Measurements from ENCODE around the gene SHISA6. TPM values are rescaled to one million over a fixed set of nuclear protein-coding genes. Genes with fewer than 3 reads are reported as not detected.

The SHISA6 gene
- polyA plus RNA-seq, 1 donor (not counting 4 experiments of a cell fraction or from before 2014, with no cell fraction given) = 2.2 TPM

DNA sequence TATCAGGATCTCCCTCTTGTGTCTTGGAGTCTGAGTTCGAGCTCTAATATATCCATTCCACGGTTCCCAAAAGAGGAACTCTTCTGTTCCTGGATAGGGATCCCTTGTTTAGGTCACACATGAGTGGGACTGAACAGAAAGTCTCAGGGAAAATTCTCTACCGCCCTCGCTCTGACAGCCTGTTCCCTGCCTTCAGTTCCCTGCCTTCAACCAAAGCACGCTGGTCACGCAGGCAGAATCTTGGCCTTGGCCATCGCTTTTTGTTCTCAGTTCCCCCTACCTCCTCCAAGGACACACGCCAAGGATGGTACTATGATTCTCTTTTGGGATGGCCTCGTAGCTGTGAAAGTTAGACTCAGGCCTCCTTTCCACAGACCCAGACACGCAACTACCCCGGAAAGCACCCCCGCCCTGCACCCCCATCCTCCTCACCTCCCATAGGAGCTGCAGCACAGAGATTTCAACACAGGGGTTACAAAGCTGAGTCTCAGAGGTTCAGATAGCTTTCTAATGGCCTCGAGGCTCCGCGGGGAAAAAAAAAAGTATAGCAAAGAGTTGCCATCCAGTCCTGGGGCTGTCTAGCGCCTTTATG is 1.5 kb upstream of the SHISA6 start:
- Histone ChIP-seq H3K36me3 (ENCODE audit: control insufficient read depth in 2 of 2, extremely low read depth in 1 of 2, insufficient read depth in 2 of 2, low read length in 2 of 2) (no peaks in the 10 kb centered on the region), H3K9me1 (ENCODE audit: control insufficient read depth, extremely low read depth, insufficient read depth, low read length) (no peaks in the 10 kb centered on the region), H3K9me3 (ENCODE audit: control insufficient read depth, low read depth, low read length) (no peaks in the 10 kb centered on the region), H3K4me1 (ENCODE audit: control insufficient read depth, extremely low read depth, insufficient read depth, low read length) (peaks cover 33% of the 10 kb centered on the region), H3K27ac (ENCODE audit: control insufficient read depth, insufficient read depth, low read length) (peak overlapping the region; percentile 26), H3K79me2 (ENCODE audit: control insufficient read depth, insufficient read depth, low read length) (no peaks in the 10 kb centered on the region), H2AFZ (ENCODE audit: control insufficient read depth, low read length) (peak overlapping the region; percentile 55), H3K4me2 (ENCODE audit: control insufficient read depth, extremely low read depth, insufficient read depth, low read depth, low read length) (peak overlapping the region; percentile 62), H3K27me3 (ENCODE audit: control insufficient read depth, extremely low read depth, insufficient read depth, low read length) (peaks cover 4% of the 10 kb centered on the region), H3K9ac (ENCODE audit: control insufficient read depth, extremely low read depth, insufficient read depth, low read length) (peak overlapping the region; percentile 54), H4K20me1 (ENCODE audit: control insufficient read depth, extremely low read depth, insufficient read depth, low read length) (no peaks in the 10 kb centered on the region), H3K4me3 (ENCODE audit: control insufficient read depth in 2 of 3, extremely low read depth in 1 of 3, insufficient read depth in 2 of 3, low read depth in 1 of 3, low read length in 3 of 3) (peak overlapping the region in 1 of 3 experiments; percentile 58)
- TF ChIP-seq, protein P1, sequence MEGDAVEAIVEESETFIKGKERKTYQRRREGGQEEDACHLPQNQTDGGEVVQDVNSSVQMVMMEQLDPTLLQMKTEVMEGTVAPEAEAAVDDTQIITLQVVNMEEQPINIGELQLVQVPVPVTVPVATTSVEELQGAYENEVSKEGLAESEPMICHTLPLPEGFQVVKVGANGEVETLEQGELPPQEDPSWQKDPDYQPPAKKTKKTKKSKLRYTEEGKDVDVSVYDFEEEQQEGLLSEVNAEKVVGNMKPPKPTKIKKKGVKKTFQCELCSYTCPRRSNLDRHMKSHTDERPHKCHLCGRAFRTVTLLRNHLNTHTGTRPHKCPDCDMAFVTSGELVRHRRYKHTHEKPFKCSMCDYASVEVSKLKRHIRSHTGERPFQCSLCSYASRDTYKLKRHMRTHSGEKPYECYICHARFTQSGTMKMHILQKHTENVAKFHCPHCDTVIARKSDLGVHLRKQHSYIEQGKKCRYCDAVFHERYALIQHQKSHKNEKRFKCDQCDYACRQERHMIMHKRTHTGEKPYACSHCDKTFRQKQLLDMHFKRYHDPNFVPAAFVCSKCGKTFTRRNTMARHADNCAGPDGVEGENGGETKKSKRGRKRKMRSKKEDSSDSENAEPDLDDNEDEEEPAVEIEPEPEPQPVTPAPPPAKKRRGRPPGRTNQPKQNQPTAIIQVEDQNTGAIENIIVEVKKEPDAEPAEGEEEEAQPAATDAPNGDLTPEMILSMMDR (optimal IDR thresholded peaks at IDR 0.05 in 1 of 3, IDR thresholded peaks at IDR 0.05 in 1 of 3, conservative IDR thresholded peaks at IDR 0.05 in 1 of 3; ENCODE audit: extremely low read depth in 1 of 3, insufficient read depth in 2 of 3, low read length in 3 of 3) = no peak
- no peak for TF ChIP-seq EZH2 (IDR thresholded peaks at IDR 0.05; ENCODE audit: low read length)
- dilution Hi-C loops (cut with MboI; ENCODE audit: extremely low pct_ligation_motif_present, low sequenced_read_pairs) = no loop called here
- DNase-seq (ENCODE audit: low read depth, low spot score) (no peak), FAIRE-seq (no peak)

DNA sequence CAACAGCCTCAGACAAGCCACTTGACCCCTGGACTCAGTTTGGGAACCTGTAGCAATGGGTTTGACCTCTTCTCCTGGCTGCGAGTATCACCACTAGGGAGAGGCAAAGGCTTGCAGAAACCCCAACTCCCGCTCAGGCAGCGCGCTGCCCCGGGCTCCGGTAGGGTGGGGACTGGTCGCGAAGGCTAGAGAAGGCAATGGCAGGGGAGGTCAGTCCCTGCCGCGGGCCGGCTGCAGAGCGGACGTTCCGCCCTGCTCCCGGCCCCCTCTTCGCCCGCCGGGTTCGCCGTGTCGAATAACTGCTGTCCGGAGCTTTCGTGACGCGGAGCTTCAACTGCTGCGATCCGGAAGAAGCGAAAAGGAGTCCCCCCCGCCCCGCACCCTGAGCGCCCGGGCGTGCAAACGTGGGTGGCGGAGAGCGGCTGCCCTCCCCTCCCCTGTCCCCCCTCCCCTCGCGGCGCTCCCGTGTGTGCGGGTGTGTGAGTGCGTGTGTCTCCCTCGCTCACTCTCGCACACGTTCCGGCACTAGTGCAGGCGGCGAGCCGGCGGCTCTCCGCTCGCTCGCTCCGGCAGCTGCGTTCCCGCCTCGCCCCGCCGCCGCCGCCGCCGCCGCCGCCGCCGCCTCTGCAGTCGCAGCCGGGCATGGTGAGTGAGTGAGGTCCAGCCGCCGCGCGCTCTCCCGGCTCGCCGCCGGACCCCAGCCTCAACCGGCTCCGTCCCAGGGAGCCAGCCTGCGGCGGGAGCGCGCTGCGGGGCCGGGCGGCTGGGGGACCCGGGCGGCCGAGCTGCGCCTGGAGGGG is 772 bp upstream of the SHISA6 start:
- Histone ChIP-seq H3K9me3 (ENCODE audit: control insufficient read depth, low read depth, low read length) (no peaks in the 10 kb centered on the region), H3K27me3 (ENCODE audit: control insufficient read depth, extremely low read depth, insufficient read depth, low read length) (peaks cover 4% of the 10 kb centered on the region), H4K20me1 (ENCODE audit: control insufficient read depth, extremely low read depth, insufficient read depth, low read length) (no peaks in the 10 kb centered on the region), H3K4me3 (ENCODE audit: control insufficient read depth in 2 of 3, extremely low read depth in 1 of 3, insufficient read depth in 2 of 3, low read depth in 1 of 3, low read length in 3 of 3) (peak overlapping the region; percentile 32 to 58 (median 54)), H3K4me1 (ENCODE audit: control insufficient read depth, extremely low read depth, insufficient read depth, low read length) (peaks cover 41% of the 10 kb centered on the region), H3K4me2 (ENCODE audit: control insufficient read depth, extremely low read depth, insufficient read depth, low read depth, low read length) (peak overlapping the region; percentile 62), H3K9ac (ENCODE audit: control insufficient read depth, extremely low read depth, insufficient read depth, low read length) (peak overlapping the region; percentile 54), H3K79me2 (ENCODE audit: control insufficient read depth, insufficient read depth, low read length) (no peaks in the 10 kb centered on the region), H2AFZ (ENCODE audit: control insufficient read depth, low read length) (peak overlapping the region; percentile 49), H3K9me1 (ENCODE audit: control insufficient read depth, extremely low read depth, insufficient read depth, low read length) (no peaks in the 10 kb centered on the region), H3K36me3 (ENCODE audit: control insufficient read depth in 2 of 2, extremely low read depth in 1 of 2, insufficient read depth in 2 of 2, low read length in 2 of 2) (no peaks in the 10 kb centered on the region), H3K27ac (ENCODE audit: control insufficient read depth, insufficient read depth, low read length) (no peak overlapping the region)
- no peak for FAIRE-seq
- no peak for DNase-seq (ENCODE audit: low read depth, low spot score)
- dilution Hi-C loops (cut with MboI; ENCODE audit: extremely low pct_ligation_motif_present, low sequenced_read_pairs) = no loop called here
- TF ChIP-seq, protein P1 (optimal IDR thresholded peaks at IDR 0.05 in 1 of 3, IDR thresholded peaks at IDR 0.05 in 1 of 3, conservative IDR thresholded peaks at IDR 0.05 in 1 of 3; ENCODE audit: extremely low read depth in 1 of 3, insufficient read depth in 2 of 3, low read length in 3 of 3) = peak; percentile 34 to 62 (median 39)
- TF ChIP-seq EZH2 (IDR thresholded peaks at IDR 0.05; ENCODE audit: low read length) = no peak
